Vagina (tissue), 2 donors: ENCODE results near the gene ARHGAP33. TPM values are rescaled to one million over a fixed set of nuclear protein-coding genes. Genes with fewer than 3 reads are reported as not detected.
"Not testable (repeated sequence)": the region's sequence is repeated elsewhere in the genome, so short reads cannot be mapped to it uniquely, and the experiment has no call there.

Source experiments
- DNase-seq, 2 donors: peaks; one replicate each; pipeline ENCODE4 v3.0.0-alpha.2; 2017; ENCODE audit errors: extremely low spot score in 2 of 2
- H3K27ac ChIP-seq: fragments of 200-600 bp; sonication (generic); one replicate; pipeline ENCODE4 v1.5.1; 2019
- H3K27me3 ChIP-seq: fragments of 200-600 bp; sonication (generic); one replicate; pipeline ENCODE4 v1.5.1; 2019
- H3K36me3 ChIP-seq, 2 donors: fragments of 200-600 bp; sonication (generic); one replicate each; pipeline ENCODE4 v1.5.1; 2017 to 2019
- H3K4me1 ChIP-seq: fragments of 200-600 bp; sonication (generic); one replicate; pipeline ENCODE4 v1.5.1; 2019
- H3K4me3 ChIP-seq, 2 donors: fragments of 200-600 bp; sonication (generic); 1 replicate in 1 of 2; 2 replicates in 1 of 2; pipeline ENCODE4 v1.5.1; 2016 to 2019
- H3K9me3 ChIP-seq: fragments of 200-600 bp; sonication (generic); one replicate; pipeline ENCODE4 v1.5.1; 2019
- CTCF ChIP-seq, 3 experiments: fragments of 450-650 bp in 2 of 3; fragments of 200-600 bp in 1 of 3; sonication (generic) in 1 of 3; IDR thresholded peaks; one replicate each; pipeline ENCODE4 v1.5.1; 2017 to 2019; ENCODE audit warnings: antibody characterized with exemption in 3 of 3, mild to moderate bottlenecking in 2 of 3, moderate library complexity in 2 of 3
- POLR2A ChIP-seq, 2 donors: fragments of 450-650 bp; IDR thresholded peaks; one replicate each; pipeline ENCODE4 v1.6.1; 2017; ENCODE audit warnings: antibody characterized with exemption in 2 of 2, mild to moderate bottlenecking in 2 of 2, moderate library complexity in 2 of 2
- POLR2AphosphoS5 ChIP-seq, 2 donors: sonication (generic); formaldehyde crosslinking; IDR thresholded peaks; one replicate each; pipeline ENCODE4 v1.9.0; 2017; ENCODE audit warnings: antibody characterized with exemption in 2 of 2, mild to moderate bottlenecking in 2 of 2, low read depth in 1 of 2; ENCODE audit not compliant: insufficient read depth in 1 of 2
- intact Hi-C: fragments of 100-400 bp; cut with DNase I; formaldehyde crosslinking; loops from one replicate; pipeline ENCODE4 v1.15.1; 2023
- total RNA-seq: library from RNA; depleted of rRNA; stranded (reverse); fragments of >200 nt; gene quantifications from one replicate; pipeline ENCODE4 v1.2.3, GENCODE V29; 2016

The ARHGAP33 gene
- total RNA-seq, 1 donor from 2014 or later = 35.4 TPM

- Histone ChIP-seq H3K4me3 (no peak overlapping the region), H3K27ac (no peak overlapping the region), H3K4me1 (no peaks in the 10 kb centered on the region), H3K27me3 (no peaks in the 10 kb centered on the region), H3K36me3 (peaks cover 0 to 4% of the 10 kb centered on the region in 2 donors), H3K9me3 (no peaks in the 10 kb centered on the region)
- DNase-seq = no peak
- intact Hi-C loops = no loop called here
- TF ChIP-seq CTCF (IDR thresholded peaks at IDR 0.05) (no peak), POLR2AphosphoS5 (IDR thresholded peaks at IDR 0.05; ENCODE audit: insufficient read depth in 1 of 2, low read depth in 1 of 2) (no peak), POLR2A (IDR thresholded peaks at IDR 0.05) (no peak)
These were observed 10.7 kb upstream of the ARHGAP33 start for GRCh38 chr19:35764432-35765315.

DNA sequence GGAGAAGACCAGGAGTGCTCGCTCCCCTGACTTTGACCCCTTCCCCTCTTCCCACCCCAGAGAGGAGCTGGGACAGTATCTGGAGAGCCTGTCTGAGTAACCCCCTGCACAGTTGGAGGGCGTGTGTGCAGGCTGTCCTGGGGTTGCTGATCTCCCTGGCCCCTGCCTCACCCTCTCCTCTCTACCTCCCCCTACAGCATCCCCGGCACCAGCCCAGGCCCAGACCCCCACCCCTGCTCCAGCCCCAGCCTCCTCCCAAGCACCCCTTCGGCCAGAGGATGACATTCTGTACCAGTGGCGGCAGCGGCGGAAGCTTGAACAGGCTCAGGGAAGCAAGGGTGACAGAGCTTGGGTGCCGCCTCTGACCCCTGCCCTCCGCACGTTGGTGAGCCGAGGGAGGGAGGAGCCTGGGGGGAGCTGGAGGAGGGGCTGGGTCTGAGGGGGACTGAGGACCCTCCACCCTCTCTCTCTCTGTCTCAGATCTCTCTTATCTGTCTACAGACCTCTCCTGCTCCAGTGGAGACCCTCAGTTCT, 8.7 kb upstream of the ARHGAP33 start:
- TF ChIP-seq POLR2A (IDR thresholded peaks at IDR 0.05) (no peak), CTCF (IDR thresholded peaks at IDR 0.05) (no peak), POLR2AphosphoS5 (IDR thresholded peaks at IDR 0.05; ENCODE audit: insufficient read depth in 1 of 2, low read depth in 1 of 2) (no peak)
- Histone ChIP-seq H3K27ac (no peak overlapping the region), H3K36me3 (no peaks in the 10 kb centered on the region), H3K9me3 (no peaks in the 10 kb centered on the region), H3K4me1 (no peaks in the 10 kb centered on the region), H3K27me3 (no peaks in the 10 kb centered on the region), H3K4me3 (no peak overlapping the region)
- intact Hi-C loops = no loop called here
- DNase-seq = no peak

DNA sequence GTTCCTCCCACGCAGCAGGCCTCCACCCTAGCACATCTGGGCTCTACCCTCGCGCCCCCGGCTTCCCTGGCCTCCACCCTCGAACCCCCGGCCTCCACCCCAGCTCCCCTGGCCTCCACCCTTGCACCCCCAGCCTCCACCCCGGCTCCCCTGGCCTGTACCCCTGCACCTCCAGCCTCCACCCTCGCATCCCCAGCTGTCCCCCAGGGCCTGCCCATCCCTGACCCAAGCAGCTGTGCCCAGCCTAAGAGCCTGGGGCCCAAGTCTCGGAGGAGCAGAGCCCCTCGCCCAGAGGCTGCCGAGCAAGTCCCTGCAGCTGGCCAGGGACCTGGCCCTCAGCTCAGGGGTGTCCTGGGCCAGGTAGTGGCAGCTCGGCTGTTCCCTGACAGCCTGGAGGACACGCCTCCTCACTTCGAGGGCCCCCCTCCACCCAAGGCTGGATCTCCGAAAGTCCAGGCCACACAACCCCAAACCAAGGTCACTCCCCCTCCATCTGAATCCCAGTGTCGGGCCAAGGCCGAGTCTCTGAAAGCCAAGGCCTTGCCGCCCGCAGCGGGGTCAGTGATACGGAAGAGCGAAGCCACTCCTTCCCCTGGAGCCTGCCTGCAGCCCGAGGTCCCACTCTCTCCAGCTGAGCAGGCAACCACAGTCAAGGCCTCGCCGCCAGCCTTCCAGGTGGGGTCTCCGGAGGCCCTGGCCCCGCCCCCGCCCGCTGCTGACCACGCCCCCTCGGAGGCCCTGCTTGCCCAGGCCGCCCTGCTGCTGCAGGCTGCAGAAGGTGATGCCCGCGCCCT, 7.9 kb upstream of the ARHGAP33 start:
- DNase-seq = no peak
- no peaks in the 10 kb centered on the region for H3K27me3 ChIP-seq
- H3K4me1 ChIP-seq = no peaks in the 10 kb centered on the region
- no peak overlapping the region for H3K4me3 ChIP-seq
- no peaks in the 10 kb centered on the region for H3K9me3 ChIP-seq
- H3K27ac ChIP-seq = no peak overlapping the region
- no peaks in the 10 kb centered on the region for H3K36me3 ChIP-seq
- TF ChIP-seq CTCF (IDR thresholded peaks at IDR 0.05) (no peak), POLR2AphosphoS5 (IDR thresholded peaks at IDR 0.05; ENCODE audit: insufficient read depth in 1 of 2, low read depth in 1 of 2) (no peak), POLR2A (IDR thresholded peaks at IDR 0.05) (no peak)
- intact Hi-C loops = no loop called here

- Histone ChIP-seq H3K9me3 (no peaks in the 10 kb centered on the region), H3K4me3 (no peak overlapping the region), H3K27me3 (no peaks in the 10 kb centered on the region), H3K4me1 (no peaks in the 10 kb centered on the region), H3K27ac (no peak overlapping the region), H3K36me3 (no peaks in the 10 kb centered on the region)
- DNase-seq = no peak
- intact Hi-C loops = no loop called here
- TF ChIP-seq POLR2AphosphoS5 (IDR thresholded peaks at IDR 0.05; ENCODE audit: insufficient read depth in 1 of 2, low read depth in 1 of 2) (no peak), POLR2A (IDR thresholded peaks at IDR 0.05) (no peak), CTCF (IDR thresholded peaks at IDR 0.05) (no peak)
These were observed 7.3 kb upstream of the ARHGAP33 start for GRCh38 chr19:35768082-35768421.

DNA sequence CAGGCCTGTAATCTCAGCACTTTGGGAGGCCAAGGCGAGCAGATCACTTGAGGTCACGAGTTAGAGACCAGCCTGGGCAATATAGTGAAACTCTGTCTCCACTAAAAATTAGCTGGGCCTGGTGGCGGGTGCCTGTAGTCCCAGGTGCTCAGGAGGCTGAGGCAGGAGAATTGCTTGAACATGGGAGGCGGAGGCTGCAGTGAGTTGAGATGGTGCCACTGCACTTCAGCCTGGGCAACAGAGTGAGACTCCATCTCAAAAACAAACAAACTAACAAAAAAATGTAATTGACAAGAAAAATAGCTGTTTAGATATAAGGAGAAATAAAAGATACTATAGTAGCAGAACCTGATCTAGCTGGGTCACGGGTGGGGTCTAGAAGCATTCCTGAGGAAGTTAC, 3.0 kb upstream of the ARHGAP33 start:
- not testable (repeated sequence) for H3K27ac ChIP-seq, H3K36me3 ChIP-seq, H3K9me3 ChIP-seq, DNase-seq, H3K27me3 ChIP-seq, H3K4me3 ChIP-seq
- peaks cover 20% of the 10 kb centered on the region for H3K4me1 ChIP-seq
- intact Hi-C loops = loop anchor here (10.0 kb wide), 1 partner anchor 162 kb away; the partner anchor contains the start of gene LRFN3
